GM12875 (cell line): ENCODE results near the gene DNAH8.

Source experiments
- H3K4me3 ChIP-seq: one replicate; pipeline ENCODE4 v1.5.1; 2011; ENCODE audit warnings: low read depth, low read length, control low read depth
- TF ChIP-seq, protein P1 (sequence below): IDR thresholded peaks from 2 replicates; pipeline ENCODE4 v1.5.1; 2011; ENCODE audit warnings: low read depth, mild to moderate bottlenecking, control low read depth, inconsistent platforms, low read length, moderate library complexity, borderline replicate concordance; ENCODE audit not compliant: insufficient read depth

DNAH8 gene

DNA sequence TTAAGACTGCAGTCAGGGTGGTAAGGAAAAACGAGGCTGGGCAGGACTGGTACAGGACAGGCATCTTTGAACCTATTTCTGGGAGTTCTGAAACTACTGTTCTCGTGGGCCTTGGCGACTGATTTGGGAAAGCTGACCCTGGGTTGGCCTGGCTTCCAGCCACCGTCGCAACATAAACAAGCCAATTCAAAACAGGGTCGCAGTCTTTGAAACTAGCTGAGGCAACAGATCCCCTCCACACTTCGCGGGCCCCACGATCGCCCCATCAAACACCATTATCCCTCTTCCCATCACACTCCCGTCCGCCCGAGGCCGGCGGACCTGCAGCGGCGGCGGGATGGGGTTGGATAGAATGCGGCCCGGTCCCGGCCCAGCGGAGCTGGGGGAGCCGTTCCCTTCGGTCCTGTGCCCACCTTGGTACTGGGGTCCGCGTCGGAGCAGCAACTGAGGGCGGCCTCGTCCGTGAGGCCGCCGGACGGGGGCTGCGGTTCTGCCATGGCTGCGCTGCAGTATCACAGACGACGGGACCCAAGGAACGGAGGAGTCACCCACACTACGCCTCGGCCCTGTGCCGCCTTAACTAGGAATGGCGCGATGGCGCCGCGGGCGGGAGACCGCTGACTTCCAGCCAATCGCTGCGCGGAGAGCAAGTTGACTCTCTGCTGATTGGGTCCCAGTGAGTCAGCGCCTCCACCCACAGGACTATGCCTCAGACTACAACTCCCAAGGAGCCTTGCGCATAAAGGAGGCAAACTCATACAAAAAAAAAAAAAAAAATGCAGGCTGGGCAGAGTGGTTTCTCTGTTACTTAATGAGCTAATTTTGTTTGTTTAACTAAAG, 12.3 kb upstream of the DNAH8 start, which contains the start of gene GLO1:
GLO1 (minus strand) TSS at position 588 of the 840 bp plus-strand sequence; CDS start at position 497, 91 bp downstream.
- H3K4me3 ChIP-seq, result peak within 1 kb of the TSS; percentile 72
- TF ChIP-seq, protein P1, sequence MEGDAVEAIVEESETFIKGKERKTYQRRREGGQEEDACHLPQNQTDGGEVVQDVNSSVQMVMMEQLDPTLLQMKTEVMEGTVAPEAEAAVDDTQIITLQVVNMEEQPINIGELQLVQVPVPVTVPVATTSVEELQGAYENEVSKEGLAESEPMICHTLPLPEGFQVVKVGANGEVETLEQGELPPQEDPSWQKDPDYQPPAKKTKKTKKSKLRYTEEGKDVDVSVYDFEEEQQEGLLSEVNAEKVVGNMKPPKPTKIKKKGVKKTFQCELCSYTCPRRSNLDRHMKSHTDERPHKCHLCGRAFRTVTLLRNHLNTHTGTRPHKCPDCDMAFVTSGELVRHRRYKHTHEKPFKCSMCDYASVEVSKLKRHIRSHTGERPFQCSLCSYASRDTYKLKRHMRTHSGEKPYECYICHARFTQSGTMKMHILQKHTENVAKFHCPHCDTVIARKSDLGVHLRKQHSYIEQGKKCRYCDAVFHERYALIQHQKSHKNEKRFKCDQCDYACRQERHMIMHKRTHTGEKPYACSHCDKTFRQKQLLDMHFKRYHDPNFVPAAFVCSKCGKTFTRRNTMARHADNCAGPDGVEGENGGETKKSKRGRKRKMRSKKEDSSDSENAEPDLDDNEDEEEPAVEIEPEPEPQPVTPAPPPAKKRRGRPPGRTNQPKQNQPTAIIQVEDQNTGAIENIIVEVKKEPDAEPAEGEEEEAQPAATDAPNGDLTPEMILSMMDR, result no peak

GRCh38 chr6:38703949-38704590, 11.0 kb upstream of the DNAH8 start:
- TF ChIP-seq, protein P1, result no peak
- no peak overlapping the region for H3K4me3 ChIP-seq

- TF ChIP-seq, protein P1, result no peak
- no peak overlapping the region for H3K4me3 ChIP-seq
These were observed 9.2 kb upstream of the DNAH8 start for GRCh38 chr6:38705924-38706323.

- H3K4me3 ChIP-seq, result no peak overlapping the region
- TF ChIP-seq, protein P1, result no peak
These were observed 6.6 kb upstream of the DNAH8 start for GRCh38 chr6:38708496-38708895.

DNA sequence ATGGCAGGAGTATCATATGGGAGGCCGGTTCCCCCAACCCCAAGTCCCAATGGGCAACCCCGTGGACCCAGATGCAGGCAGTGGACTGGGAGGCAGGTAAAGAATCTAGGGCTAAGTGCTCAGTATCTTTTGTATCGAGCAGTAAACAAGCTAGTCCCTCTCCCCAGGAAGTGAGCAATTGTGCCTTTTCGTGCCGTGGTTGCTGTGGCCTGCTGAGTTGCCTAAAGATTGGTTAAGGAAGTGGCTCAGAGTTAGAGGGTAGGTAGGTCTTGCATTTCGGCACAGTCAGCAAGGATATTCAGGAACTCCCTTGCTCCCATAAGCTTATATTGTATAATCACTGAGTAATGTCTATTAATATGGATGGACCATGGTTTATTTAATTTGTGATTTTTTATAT, 1.3 kb upstream of the DNAH8 start:
- H3K4me3 ChIP-seq, result no peak overlapping the region
- TF ChIP-seq, protein P1, result no peak

DNA sequence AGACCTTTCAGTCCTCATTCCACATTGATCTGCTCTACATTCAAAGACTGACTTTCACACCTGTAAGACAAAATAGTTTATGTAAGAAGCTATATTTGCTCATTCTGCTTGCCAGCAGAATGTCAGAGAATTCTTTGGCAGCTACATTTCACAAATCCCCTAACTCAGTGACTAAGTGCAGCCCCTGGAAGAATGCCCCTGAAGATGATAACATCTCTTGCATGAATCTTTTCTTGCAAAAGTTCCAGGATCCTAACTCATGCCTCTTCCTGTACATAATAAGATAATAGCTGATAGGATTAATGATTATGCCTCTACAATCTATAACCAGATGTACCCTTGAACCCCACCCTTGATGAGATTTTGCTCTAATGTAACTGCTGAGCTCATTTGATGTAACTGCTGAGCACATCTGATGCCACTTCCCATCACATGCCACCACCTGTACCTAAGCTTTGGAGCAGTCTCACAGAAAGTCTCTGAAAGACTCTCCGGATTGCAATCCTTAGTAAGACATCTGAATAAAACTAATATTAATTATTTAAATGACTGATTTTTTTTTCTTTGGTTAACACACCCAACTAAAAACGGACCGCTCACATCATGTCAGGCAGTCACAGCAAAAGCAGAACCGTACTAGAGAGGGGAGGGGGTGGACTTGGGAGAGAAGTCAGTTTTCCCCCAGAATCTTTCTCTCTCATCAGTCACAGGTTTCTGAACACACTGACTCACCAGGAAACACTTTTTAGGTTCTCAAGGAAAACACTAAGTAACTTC, 684 bp upstream of the DNAH8 start:
- TF ChIP-seq, protein P1, result no peak
- H3K4me3 ChIP-seq, result no peak overlapping the region
